ENCODE data around the gene RAB3A. TPM values are rescaled to one million over a fixed set of nuclear protein-coding genes. Genes with fewer than 3 reads are reported as not detected.

The RAB3A gene
- total and polyA plus RNA-seq, 9 of the 15 experiments (the other 6 are each of a cell fraction or from before 2014, with no cell fraction given), result 0.17 to 5.1 (median 0.90) TPM; not detected in 1

- no TSS peak for BruUV-seq (replicated peaks)
- Histone ChIP-seq H3K9me3 (replicated peaks; ENCODE audit: control insufficient read depth, insufficient read depth, low read depth, low read length) (no peaks in the 10 kb centered on the region), H3K9ac (ENCODE audit: insufficient read depth in 1 of 2, low read depth in 2 of 2, low read length in 2 of 2) (no peak overlapping the region), H3K36me3 (ENCODE audit: control insufficient read depth, insufficient read depth, low read length) (no peaks in the 10 kb centered on the region), H2AFZ (ENCODE audit: low read depth, low read length) (no peak overlapping the region), H3K9me1 (ENCODE audit: control insufficient read depth, insufficient read depth, low read length) (peaks cover 3% of the 10 kb centered on the region), H4K20me1 (replicated peaks; ENCODE audit: control insufficient read depth, insufficient read depth, low read length) (no peaks in the 10 kb centered on the region), H3K4me2 (ENCODE audit: insufficient read depth, low read length) (no peak overlapping the region), H3K4me3 (no peak overlapping the region), H3K4me1 (replicated peaks in 1 of 2; ENCODE audit: control insufficient read depth in 2 of 2, insufficient read depth in 2 of 2, low read length in 2 of 2) (peaks cover 5 to 16% of the 10 kb centered on the region in 2 experiments; a peak in 3 of 5 replicates), H3K79me2 (ENCODE audit: control insufficient read depth, insufficient read depth, low read length) (no peaks in the 10 kb centered on the region), H3K27me3 (ENCODE audit: control insufficient read depth in 2 of 2, insufficient read depth in 2 of 2, low read length in 2 of 2) (peaks cover 0 to under 1% of the 10 kb centered on the region in 2 experiments; a peak in 1 of 5 replicates), H3K27ac (ENCODE audit: extremely low read depth, low read depth, low read length) (no peak overlapping the region)
- FAIRE-seq (no peak), ATAC-seq (no peak), DNase-seq (ENCODE audit: extremely low read depth in 1 of 4, low spot score in 3 of 4) (no peak)
- 13% methylated on average over 5 of the region's 5 CpGs for WGBS (ENCODE audit: insufficient coverage, low coverage, missing lambda C conversion rate)
- ChIA-PET POLR2A (interaction anchor here (0.7 to 1.1 kb wide), 3 partner anchors 9 to 28 kb away, joined by 3 to 6 read pairs (median 4); no protein-coding TSS in a partner anchor), CTCF (ENCODE audit: low intra/inter-chr PET ratio) (interaction anchor here (3.0 kb wide), 1 partner anchor 42 kb away, joined by 55 read pairs; no protein-coding TSS in a partner anchor)
- in situ Hi-C loops (cut with MboI) (loop anchor here (5.0 kb wide), 1 partner anchor 43 kb away; no protein-coding TSS in a partner anchor), intact Hi-C loops (cut with micrococcal nuclease) (loop anchor here (5.0 kb wide), 1 partner anchor 188 kb away; no protein-coding TSS in a partner anchor)
- TF ChIP-seq EHMT2 (IDR thresholded peaks at IDR 0.05) (no peak), ZKSCAN1 (IDR thresholded peaks at IDR 0.05; ENCODE audit: low read depth, low read length) (peak; percentile 85), ARID3A (IDR thresholded peaks at IDR 0.05; ENCODE audit: borderline replicate concordance, low read depth, low read length) (no peak), ZNF232 (CRISPR knock-in tag; IDR thresholded peaks at IDR 0.05) (no peak), USF2 (CRISPR knock-in tag; IDR thresholded peaks at IDR 0.05) (no peak), MYNN (IDR thresholded peaks at IDR 0.05) (no peak), MYNN (CRISPR knock-in tag; IDR thresholded peaks at IDR 0.05) (no peak), NCOA2 (IDR thresholded peaks at IDR 0.05; ENCODE audit: partially characterized antibody in 2 of 2) (no peak), ATF7 (IDR thresholded peaks at IDR 0.05) (no peak)
Observed at GRCh38 chr19:18249834-18250233, 46.0 kb upstream of the RAB3A start.
